C4-2B (cell line): Measurements from ENCODE around the gene B9D1.

Source experiments
- H3K27ac ChIP-seq: fragments of 450-650 bp; 2 replicates; pipeline ENCODE4 v1.5.1; 2017
- ZFX ChIP-seq: fragments of 450-650 bp; IDR thresholded peaks from 2 replicates; pipeline ENCODE4 v1.6.1; 2017
- TF ChIP-seq, protein P1 (sequence below): fragments of 450-650 bp; conservative IDR thresholded peaks from 2 replicates; pipeline ENCODE4 v1.5.1; 2017; ENCODE audit warnings: mild to moderate bottlenecking

The B9D1 gene, protein sequence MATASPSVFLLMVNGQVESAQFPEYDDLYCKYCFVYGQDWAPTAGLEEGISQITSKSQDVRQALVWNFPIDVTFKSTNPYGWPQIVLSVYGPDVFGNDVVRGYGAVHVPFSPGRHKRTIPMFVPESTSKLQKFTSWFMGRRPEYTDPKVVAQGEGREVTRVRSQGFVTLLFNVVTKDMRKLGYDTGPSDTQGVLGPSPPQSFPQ

GRCh38 chr17:19362277-19363113, at the start of gene B9D1:
Gene B9D1 (minus strand): TSS chr17:19362723. CDS start chr17:19362569, 154 bp downstream.
- peak within 1 kb of the TSS; percentile 79 for H3K27ac ChIP-seq
- TF ChIP-seq, protein P1, sequence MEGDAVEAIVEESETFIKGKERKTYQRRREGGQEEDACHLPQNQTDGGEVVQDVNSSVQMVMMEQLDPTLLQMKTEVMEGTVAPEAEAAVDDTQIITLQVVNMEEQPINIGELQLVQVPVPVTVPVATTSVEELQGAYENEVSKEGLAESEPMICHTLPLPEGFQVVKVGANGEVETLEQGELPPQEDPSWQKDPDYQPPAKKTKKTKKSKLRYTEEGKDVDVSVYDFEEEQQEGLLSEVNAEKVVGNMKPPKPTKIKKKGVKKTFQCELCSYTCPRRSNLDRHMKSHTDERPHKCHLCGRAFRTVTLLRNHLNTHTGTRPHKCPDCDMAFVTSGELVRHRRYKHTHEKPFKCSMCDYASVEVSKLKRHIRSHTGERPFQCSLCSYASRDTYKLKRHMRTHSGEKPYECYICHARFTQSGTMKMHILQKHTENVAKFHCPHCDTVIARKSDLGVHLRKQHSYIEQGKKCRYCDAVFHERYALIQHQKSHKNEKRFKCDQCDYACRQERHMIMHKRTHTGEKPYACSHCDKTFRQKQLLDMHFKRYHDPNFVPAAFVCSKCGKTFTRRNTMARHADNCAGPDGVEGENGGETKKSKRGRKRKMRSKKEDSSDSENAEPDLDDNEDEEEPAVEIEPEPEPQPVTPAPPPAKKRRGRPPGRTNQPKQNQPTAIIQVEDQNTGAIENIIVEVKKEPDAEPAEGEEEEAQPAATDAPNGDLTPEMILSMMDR, result peak; percentile 99
- TF ChIP-seq ZFX, result peak; percentile 75; the same call in 1 of the 2 replicates

DNA sequence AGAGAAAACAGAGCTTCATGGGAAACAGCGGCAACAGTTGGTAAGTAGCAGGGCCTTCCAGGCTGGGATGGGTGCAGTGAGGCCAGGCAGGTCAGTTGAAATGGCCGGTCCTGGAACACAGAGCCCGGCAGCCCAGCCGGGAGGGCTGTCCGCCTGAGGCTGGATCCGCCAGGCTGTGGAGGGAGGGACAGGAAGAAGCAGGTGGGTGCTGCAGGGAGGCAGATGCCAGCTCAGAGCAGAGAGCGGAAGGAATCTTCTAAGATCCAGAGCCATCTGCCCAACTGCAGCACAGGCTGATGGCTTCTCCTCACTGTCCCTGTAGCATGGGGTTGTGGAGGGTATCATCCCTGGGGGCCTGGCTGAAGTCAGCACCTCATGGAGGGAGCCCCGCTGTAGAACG, 49.1 kb upstream of the B9D1 start:
- no peak overlapping the region for H3K27ac ChIP-seq

GRCh38 chr17:19410875-19411620, 48.5 kb upstream of the B9D1 start, which contains the start of gene RNF112:
Gene RNF112 (plus strand): TSS chr17:19411232. CDS start chr17:19411409, 177 bp downstream.
- H3K27ac ChIP-seq, result no peak within 1 kb of the TSS
- no peak for TF ChIP-seq ZFX
- TF ChIP-seq, protein P1, result no peak

More for the DNA sequence above, 49.1 kb upstream of the B9D1 start:
- TF ChIP-seq, protein P1, result no peak
- no peak for TF ChIP-seq ZFX

- no peak for TF ChIP-seq ZFX
- TF ChIP-seq, protein P1, result no peak
- no peak overlapping the region for H3K27ac ChIP-seq
These were observed 47.6 kb upstream of the B9D1 start for GRCh38 chr17:19410091-19410490.

- TF ChIP-seq, protein P1, result no peak
- TF ChIP-seq ZFX, result no peak
- H3K27ac ChIP-seq, result no peak overlapping the region
These were observed 47.0 kb upstream of the B9D1 start for GRCh38 chr17:19409509-19409908.

DNA sequence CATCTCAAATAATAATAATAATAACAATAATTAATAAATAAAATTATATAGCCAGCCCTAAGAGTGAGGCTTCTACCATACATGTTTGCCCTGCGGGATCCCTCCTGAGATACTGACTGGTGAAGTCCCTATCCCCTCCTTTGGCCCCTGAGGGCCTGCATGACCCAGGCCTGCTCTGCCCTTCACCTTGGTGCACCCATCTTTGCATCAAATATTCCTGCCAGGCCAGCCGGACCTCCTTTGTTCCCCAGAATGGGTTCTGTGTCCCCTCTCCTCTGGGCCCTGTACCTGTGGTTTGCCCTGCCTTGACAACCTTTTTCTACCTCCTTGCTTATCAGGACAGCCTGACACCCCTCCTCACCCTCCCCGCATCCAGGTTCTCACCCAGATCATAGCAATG, 46.5 kb upstream of the B9D1 start:
- TF ChIP-seq, protein P1, result no peak
- no peak for TF ChIP-seq ZFX
- no peak overlapping the region for H3K27ac ChIP-seq

DNA sequence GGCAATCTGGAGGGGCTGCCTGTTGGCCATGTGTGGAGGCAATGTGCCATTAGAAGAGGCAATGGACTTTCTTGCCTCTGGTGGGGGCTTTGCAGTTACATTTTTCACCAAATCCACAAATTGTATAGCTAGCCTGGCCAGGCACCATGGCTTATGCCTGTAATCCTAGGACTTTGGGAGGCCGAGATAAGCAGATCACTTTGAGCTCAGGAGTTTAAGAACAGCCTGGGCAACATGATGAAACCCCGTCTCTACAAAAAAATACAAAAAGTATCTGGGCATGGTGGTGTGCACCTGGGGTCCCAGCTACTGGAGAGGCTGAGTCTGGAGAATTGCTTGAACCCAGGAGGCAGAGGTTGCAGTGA, 45.8 kb upstream of the B9D1 start:
- TF ChIP-seq, protein P1, result no peak
- no peak for TF ChIP-seq ZFX
- H3K27ac ChIP-seq, result no peak overlapping the region
